Measurements from ENCODE around the gene ADGRL1.

ADGRL1 gene

DNA sequence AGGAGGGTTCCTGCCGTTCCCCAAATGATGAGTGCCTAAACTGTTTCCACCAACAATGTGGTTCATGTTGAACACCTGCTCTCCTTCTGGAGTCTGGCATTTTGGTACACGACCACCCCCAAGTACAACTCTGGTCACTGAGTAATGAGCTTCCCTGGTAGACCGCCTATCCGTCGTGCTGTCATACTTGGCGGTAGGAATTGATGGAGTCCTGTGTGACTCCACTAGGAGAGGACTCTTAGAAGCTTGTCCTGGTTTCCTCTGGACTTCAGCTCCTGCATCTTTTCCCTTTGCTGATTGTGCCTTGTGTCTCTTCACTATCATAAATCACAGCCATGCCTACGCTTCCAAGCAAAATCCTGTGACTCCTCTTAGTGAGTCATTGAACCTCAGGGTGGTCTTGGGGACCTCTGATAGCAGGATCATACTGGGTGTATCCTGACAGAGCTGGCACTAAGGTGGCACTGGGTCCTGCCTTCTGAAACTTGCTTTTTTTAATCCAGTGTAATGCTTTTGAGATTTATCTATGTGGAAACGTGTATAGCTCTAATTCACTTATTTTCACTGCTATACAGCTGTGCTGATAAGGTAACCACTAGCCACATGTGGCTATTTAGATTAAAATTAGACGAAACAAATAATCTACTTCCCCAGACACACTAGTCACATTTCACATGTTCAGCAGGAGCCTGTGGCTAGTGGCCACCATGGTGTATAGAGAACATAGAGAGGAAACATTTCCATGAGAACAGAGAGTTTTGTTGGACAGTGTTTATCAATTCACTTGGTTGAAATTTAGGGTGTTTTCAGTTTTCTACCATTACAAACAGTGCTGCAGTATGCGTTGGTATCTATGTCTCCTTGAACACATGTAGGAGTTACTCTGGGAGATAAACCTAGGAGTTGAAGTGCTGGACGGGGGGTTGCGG lies 63.4 kb downstream of the ADGRL1 start:
- DNase-seq = no peak

DNA sequence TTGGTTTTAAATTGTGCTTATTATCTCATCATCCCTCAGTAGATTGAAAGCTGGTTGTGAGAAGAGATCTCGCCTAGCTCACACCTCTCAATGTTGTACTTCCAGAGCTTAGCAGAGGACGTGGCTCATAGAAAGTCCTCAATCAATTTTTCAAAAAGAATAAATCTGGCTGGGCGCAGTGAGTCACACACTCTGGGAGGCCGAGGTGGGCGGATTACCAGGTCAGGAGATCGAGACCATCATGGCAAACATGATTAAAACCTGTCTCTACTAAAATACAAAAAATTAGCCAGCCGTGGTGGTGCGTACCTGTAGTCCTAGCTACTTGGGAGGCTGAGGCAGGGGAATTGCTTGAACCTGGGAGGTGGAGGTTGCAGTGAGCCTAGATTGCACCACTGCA lies 64.9 kb downstream of the ADGRL1 start:
- no peak for DNase-seq

DNA sequence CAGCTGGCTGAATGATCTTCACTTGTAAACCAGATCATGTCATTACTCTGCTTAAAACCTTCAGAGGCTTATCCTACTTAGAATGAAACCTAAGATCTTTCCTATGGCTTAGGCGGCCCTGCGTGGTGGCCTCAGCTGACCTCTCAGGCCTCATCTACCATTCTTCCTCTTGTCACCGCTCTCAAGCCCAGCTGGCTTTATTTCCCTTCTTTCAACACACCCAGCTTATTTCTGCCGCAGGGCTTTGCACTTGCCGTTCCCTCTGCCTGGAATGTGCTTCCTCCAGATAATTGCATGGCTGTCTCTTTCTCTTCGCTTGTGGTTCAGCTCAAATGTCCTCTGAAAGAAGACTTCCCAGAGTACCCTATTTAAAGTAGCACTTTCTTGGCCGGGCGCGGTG lies 66.0 kb downstream of the ADGRL1 start:
- peak in 4 of 51 donors; percentile 10 to 13 (median 10) for DNase-seq

DNA sequence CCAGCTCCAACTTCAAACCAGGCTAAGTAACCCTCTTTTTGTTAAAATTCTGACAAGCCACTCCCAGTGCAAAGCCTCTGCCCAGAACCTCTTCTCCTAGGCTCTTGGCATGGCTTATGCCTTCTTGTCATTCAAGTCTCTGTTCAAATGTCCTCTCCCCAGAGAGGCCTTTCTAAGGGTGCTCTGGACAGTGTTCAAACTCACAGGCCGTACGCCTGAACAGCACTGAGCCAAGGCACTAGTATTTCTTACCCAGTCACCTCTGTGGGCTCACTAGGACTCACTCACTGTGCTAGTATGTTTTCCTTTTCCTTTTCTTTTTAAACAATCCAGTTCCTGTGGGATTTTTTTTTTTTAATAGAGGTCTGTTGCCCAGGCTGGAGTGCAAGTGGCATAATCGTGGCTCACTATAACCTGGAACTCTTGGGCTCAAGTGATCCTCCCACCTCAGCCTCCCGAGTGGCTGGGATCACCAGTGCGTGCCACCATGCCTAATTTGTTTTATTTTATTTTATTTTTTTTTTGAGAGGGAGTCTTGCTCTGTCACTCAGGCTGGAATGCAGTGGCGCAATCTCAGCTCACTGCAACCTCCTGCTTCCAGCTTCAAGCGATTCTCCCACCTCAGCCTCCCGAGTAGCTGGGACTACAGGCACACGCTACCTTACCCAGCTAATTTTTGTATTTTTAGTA lies 67.2 kb downstream of the ADGRL1 start:
- peak in 17 of 51 donors; percentile 3 to 61 (median 25) for DNase-seq

DNA sequence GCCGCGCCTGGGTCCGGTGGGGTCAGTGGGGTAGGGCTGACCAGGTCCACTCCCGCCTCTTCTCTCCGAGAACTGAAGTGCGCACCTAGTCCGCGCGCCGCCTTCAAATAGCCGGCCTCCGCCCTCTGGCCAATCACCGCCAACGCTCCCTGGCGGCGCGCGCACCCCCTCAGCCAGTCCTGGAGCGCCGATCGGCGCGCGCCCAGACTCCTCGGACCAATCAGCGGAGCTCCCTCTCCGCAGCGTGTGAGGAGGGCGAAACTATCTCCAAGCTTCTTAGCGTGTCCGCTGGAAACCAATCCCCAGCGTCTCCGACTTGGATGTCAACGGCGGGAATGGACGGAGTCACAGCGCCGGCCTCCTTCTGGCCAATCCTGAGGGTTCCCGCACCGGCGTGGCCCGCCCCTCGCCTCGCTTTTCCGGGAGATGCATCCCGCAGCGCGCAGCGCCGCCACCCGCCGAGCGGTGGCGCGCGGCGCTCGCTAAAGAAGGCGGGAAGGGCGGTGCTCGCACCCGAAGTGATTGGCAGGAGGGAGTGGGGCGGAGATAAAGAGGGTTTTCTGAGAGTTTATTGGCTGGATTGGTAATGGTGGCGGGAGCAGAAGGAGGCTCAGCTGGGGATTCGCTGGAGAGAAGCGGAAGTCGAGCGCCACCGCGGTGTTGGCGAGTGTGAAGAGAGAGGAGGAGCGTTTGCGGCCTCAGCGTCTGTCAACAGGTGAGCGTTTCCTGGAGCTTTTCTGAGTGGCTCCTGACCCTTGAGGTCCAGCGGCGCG lies 69.3 kb downstream of the ADGRL1 start, which contains the start of gene ASF1B:
Gene ASF1B, minus strand, starts transcription at position 81 of the 773 bp plus-strand sequence. CDS start 133 bp downstream, outside the sequence.
- DNase-seq = peak; percentile 77 to 100 (median 99)

DNA sequence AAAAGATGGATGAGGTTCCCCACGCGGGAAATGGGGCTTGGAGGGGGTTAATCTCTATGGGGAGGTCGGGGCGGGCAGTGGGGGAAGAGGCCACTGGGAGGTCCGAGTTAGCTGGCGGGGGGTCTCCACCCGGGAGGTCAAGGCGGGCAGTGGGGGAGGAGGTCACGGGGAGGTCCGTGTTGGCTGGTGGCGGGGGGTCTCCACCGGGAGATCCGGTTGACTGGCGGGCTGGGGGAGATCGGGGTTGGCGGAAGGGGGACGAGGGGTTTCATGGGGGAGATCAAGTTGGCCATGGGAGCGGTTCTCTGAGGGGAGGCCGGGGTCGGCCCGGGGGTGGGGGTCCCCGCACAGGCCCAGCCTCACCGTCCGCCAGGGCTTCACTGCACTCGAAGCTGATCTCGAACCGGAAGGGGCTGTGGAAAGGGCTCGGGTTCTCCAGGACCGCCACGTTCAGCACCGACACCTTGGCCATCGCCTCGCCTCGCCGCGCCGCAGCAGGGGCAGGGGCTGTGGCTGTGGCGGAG lies 69.9 kb downstream of the ADGRL1 start:
- DNase-seq = no peak

DNA sequence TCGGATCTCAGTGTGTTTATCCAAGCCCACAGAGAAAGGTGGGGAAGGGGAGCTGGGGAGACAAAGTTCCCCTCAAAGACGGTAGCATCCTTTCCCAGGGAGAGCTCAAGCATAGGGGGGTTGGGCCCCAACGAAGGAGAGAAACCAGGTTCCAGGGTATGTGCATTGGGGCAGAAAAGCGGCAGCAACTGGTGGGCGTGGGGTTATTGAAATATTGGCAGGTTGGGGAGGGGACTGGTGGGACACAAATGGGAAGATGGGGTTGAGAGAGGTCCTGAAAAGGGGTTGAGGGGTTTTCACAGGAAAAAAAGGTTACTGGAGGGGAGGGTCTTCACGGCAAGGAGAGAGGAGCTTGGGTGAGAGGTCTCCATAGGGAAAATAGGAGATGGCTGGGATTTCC lies 70.6 kb downstream of the ADGRL1 start:
- no peak for DNase-seq

DNA sequence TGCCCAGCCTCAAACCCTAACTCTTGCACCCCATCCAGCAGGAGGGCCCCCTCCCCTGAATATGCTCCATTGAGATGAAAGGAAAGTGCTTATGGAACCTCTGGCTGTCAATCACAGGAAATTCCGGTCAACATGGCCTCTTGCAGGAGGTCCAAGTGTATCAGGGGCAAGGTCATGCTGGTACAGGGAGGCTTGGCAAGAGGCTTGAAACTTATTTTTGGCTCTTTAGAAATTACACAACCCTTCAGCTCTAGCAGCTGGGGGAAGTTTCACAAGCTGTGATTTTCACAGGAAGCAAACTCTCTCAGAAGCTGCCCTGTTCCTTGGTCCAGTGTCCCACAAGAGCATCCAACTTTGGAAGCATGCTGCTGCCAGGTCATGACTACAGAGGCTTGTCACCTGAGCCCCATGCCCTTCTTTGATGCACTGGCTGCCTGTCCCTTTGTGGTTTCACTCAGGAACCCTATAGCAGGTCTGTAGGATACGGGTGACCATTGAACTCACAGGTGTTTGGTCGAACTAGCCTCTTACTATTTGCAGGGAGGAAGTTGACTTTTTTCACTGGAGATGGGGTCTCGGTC lies 78.0 kb downstream of the ADGRL1 start:
- peak in 1 of 51 donors; percentile 15 for DNase-seq

DNA sequence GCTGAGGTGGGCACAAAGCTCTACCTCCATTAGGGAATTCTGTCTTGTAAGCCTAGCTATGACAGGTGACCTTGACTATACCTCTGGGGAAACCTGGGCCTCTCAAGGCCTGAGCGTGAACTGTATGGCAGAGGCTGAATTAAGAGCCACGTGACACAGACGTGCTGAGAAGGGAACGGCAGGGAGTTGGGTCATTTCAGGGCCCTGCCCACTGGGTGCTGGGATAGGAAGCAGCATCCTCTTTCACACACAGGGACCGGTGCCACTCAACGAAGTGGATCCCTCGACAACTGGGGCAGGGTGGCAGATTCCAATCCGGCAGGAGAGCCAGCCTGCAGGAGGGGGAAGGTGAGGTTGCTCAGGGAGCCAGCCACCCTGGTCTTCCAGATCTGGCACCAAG lies 78.8 kb downstream of the ADGRL1 start:
- DNase-seq = no peak

DNA sequence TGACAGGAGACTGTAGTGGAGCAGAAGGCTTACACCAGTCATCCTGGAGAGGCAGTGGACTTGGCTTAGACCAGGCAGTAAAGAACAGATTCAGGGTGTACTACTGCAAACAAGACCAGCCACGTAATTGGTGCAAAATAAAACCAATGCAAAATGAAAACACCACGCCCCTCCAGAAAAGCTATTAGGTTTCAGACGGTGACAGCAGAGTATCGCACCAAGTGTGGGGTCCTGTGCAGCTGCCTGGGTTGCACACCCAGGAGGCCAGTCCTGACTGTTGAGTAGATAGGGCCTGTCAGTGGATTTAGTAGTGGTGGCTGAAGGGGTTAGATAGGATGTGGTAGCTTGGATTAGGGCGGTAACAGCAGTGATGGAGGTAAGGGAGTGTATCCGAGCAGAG lies 83.0 kb downstream of the ADGRL1 start:
- no peak for DNase-seq

DNA sequence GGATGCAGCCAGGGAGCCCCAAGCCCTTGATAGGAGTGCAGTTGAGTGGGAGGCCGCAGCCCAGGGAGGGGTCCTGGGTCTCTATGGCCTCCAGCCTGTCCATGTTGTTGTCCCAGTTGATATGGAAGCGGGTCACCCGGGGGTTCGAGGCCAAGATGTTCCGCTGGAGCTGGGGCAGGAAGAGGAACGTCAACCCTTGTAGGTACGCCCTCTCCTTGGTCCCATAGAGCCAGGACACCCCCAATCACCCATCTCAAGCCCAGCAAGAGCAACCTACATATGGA lies 85.5 kb downstream of the ADGRL1 start:
- no peak for DNase-seq

DNA sequence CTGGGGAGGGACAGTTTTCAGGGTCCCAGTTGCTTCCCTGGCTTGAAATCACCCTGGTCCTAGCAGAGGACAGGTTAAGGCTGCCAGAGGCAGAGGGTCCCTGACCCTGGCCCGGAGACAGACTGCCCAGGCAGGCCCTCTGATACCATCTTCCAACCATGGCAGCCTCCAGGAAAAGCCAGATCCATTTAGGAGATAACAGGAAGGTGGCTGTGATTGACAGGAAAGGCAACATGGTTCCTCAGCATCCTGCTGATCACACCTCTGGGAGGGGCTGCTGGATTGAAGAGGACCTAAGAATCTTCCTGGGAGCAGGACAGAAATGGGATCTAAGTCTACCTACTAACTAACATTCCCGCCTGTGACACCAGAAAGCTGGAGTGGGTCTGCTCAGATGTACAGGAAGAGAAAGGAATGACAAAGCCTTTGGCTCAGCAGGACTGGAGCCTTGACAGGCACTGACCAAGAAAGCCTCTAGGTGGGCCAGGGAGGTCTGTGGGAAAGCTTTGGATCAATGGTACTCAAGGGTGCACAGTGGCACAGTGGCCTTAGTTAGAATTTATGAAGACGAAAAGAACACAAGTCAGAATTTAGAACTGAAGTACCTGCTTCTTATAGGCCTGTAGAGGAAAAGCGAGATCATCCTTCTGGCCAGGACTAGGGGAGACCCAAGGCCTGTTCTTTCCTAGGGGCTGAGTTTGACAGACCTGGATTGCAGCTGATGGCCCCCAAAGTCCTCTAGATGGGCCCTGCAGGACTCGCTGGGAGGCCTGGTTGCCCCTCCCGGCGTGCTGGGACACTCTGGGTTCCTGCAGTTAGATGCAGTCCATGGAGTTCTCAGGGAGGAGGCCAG lies 86.1 kb downstream of the ADGRL1 start:
- DNase-seq = no peak

DNA sequence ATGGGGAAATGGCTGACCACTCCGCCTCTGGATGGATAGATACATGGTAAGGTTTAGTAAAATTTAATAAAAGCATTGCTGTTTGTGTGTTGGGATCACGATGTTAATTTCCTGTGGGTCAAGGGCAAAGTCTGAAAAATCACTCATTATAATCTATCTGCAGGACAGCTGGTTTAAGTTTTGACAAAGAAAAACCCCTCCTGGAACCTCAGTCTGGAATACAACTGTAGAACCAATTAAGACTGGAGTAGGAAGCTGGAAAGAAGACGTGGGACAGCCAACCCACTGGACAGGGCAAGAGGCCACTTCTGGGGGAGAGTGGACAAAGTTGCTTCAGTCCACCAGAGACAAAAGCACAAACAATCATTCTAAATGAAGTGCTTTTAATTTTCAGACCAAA lies 86.8 kb downstream of the ADGRL1 start:
- DNase-seq = no peak

DNA sequence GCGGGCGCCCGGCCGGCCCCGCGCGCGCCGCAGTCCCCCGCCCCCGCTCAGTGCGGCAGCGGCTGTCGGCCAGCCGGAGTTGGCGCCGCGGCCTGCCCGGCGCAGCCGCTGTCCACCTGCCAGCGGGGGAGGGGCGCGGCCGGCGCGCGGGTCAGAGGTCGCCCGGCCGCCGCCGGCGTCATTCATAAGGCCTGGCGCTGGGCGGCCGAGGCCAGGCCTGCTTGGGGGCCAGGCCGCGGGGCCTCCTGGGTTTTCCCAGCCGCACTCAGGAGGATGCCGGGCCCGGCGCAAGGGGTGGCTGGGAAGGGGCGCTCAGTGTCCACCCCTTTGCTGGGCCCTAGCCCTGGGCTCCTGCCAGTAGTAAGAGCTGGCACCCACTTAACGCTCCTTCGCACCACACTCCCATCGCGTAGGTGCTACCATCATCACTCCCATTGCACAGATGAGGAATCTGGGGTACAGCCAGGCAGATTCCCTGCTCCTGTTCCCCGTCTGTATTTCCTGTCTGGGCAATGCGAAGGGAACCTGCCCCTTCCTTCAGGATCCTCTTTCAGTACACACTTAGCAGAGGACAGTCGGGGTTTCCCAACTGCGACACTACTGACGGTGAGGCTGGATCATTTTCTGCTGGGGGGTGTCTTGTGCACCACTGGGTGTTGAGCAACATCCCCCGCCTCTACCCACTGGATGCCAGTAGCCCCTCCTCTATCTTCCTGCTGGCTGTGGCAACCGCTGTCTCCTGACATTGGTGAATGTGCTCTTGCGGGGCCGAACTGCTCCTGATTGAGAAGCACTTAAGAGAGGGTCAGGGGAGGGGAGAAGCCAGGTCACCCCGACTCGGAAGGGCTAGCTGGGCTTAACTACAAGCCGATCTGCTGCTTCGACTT lies 87.6 kb downstream of the ADGRL1 start:
- DNase-seq = peak in 49 of 51 donors; percentile 44 to 94 (median 81)

DNA sequence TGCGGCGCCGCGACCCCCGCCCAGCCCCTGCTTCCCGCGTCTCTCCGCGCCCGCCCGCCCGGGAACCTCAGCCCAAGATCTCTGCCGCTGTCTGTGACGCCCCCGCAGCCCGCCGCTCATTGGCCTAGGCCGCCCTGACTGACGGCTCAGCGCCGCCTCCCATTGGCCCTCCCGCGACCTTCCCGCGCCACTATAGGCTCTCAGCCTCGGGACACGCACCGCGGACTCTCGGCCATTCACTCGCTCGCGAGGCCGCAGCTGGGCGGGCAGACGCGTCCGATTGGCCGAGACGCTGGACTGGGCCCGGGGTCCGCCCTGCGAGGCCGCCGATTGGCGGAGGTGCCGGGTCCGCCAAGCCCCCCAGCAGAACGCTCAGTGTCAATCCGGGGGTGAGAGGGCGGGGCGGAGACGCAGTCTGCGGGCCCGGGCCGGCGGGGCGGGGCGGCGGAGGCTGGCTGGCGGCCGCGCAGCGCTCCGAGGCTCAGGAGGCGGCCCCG lies 88.3 kb downstream of the ADGRL1 start, which contains the start of gene PRKACA:
Gene PRKACA, minus strand, starts transcription at position 95 of the 497 bp plus-strand sequence. CDS start 215 bp downstream, outside the sequence.
- DNase-seq = peak; percentile 83 to 100 (median 99)

DNA sequence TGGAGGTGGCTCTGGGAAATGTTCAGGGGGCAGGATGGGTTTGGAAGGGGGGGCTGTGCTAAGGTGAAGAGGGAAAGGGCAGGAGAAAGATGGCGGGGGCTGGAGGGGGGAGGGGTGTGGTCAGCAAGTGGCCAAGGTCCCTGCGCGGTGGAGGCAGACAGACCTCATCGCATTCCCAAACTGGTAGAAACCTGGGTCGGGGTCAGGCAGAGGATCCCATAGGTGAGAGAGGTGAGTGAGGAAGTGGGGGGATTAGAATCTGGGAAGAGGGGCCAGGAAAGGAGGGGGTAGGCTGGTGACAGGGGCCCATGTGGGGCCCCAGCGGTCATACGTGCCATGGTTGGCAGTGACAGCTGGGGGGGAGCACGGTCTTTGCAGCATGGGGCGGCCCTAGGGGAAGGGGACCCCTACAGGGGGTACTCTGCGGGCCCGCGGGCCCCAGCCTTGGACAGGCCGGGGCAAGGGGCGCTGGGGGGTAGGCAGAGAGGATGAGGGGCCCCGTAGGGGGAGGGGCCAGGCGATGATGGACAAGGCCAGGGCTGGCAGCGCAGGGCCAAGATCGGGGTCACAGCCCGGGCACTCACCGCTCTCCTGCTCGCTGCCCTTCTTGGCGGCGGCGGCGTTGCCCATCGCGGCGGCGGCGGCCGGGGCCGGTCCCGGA lies 88.9 kb downstream of the ADGRL1 start:
- DNase-seq = peak in 28 of 51 donors; percentile 7 to 54 (median 35)

DNA sequence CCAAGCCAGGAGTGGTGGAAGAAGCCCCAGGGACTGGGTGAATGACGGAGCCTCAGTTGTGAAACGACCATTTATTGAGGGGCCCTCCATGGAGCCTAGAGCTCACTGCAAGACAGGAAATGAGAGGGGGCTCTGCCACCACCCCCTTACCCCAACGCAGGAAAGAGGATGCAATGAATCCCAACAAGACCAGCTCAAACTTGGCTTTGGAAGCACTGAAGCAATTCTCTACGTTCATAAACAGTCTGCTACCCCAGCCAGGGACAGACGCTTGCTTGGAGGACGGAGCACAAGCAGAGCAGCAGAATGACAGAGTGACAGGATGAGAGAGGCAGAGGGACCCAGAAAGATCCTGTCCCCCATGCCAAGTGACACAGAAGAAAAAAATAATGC lies 89.4 kb downstream of the ADGRL1 start:
- DNase-seq = peak in 1 of 51 donors; percentile 44

DNA sequence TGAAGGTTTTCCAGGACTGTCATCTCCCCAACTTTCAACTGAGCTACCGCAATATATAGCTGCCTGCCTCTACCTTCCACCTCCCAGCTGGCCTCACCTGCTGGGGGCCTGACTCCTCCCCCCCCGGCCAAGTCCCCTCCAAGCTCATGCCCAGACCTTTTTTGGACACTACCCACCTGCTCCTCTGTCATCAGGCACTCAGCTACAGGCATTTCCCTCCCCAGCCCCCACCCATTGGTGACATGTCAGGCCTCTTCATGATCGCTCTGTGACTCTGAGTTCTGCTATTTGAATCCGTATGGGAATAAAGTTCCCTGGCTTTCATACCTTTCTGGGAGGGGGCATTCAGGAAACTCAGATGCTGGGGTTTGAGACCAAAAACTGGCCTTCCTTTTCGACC lies 90.2 kb downstream of the ADGRL1 start:
- DNase-seq = no peak
